ENCODE data around the gene ABHD15.

GRCh38 chr17:29593591-29594518 is 27.0 kb upstream of the ABHD15 start:
- TF ChIP-seq CTCF (IDR thresholded peaks at IDR 0.05) (peak; percentile 12), EZH2 (IDR thresholded peaks at IDR 0.05; ENCODE audit: borderline replicate concordance, insufficient read depth, low read depth, low read length, poor library complexity, severe bottlenecking) (no peak)

All from B cell (primary cell).